WERI-Rb-1 (cell line): Measurements from ENCODE around the gene PRPF8.
"Not testable (repeated sequence)": the region's sequence is repeated elsewhere in the genome, so short reads cannot be mapped to it uniquely, and the experiment has no call there.

Experiments used
- DNase-seq: peaks from one replicate; pipeline ENCODE4 v3.0.0-alpha.2; 2020
- H3K27ac ChIP-seq: fragments of 250-450 bp; sonication (Bioruptor Pico); 2 replicates; pipeline ENCODE4 v1.5.1; 2020; ENCODE audit warnings: mild to moderate bottlenecking, moderate library complexity
- H3K27me3 ChIP-seq: fragments of 250-450 bp; sonication (Bioruptor Pico); 2 replicates; pipeline ENCODE4 v1.5.1; 2021; ENCODE audit warnings: mild to moderate bottlenecking, low read depth, moderate library complexity; ENCODE audit not compliant: insufficient read depth, severe bottlenecking
- H3K36me3 ChIP-seq: fragments of 250-450 bp; sonication (Bioruptor Pico); 2 replicates; pipeline ENCODE4 v1.5.1; 2020; ENCODE audit warnings: mild to moderate bottlenecking, moderate library complexity
- H3K4me3 ChIP-seq: 2 replicates; pipeline ENCODE4 v1.5.1; 2011; ENCODE audit warnings: low read depth, mild to moderate bottlenecking, control low read depth, low read length
- H3K9me3 ChIP-seq: fragments of 250-450 bp; sonication (Bioruptor Pico); 2 replicates; pipeline ENCODE4 v1.5.1; 2021; ENCODE audit warnings: mild to moderate bottlenecking, moderate library complexity; ENCODE audit not compliant: severe bottlenecking
- CTCF ChIP-seq: IDR thresholded peaks from 2 replicates; pipeline ENCODE4 v1.5.1; 2011; ENCODE audit warnings: low read depth, mild to moderate bottlenecking, control low read depth, inconsistent platforms, low read length

The PRPF8 gene

GRCh38 chr17:1710807-1711553 is 26.3 kb upstream of the PRPF8 start:
- Histone ChIP-seq H3K27me3 (no peaks in the 10 kb centered on the region), H3K27ac (no peak overlapping the region), H3K9me3 (no peaks in the 10 kb centered on the region), H3K36me3 (no peaks in the 10 kb centered on the region), H3K4me3 (no peak overlapping the region)
- DNase-seq, result no peak
- TF ChIP-seq CTCF, result no peak

- peak; percentile 66 for DNase-seq
- no peak for TF ChIP-seq CTCF
- peak within 1 kb of the TSS; percentile 68 for H3K4me3 ChIP-seq
- H3K27me3 ChIP-seq, result no peaks in the 10 kb centered on the region
- no peaks in the 10 kb centered on the region for H3K36me3 ChIP-seq
- H3K9me3 ChIP-seq, result no peaks in the 10 kb centered on the region
- no peak within 1 kb of the TSS for H3K27ac ChIP-seq
Observed at GRCh38 chr17:1709971-1710806, 25.5 kb upstream of the PRPF8 start, which contains the start of gene TLCD2. TLCD2 (minus strand) TSS chr17:1710377; CDS start chr17:1710242, 135 bp downstream.

GRCh38 chr17:1709403-1709951 is 24.8 kb upstream of the PRPF8 start:
- Histone ChIP-seq H3K4me3 (peak overlapping the region; percentile 68), H3K27me3 (no peaks in the 10 kb centered on the region), H3K27ac (no peak overlapping the region), H3K36me3 (no peaks in the 10 kb centered on the region), H3K9me3 (no peaks in the 10 kb centered on the region)
- no peak for TF ChIP-seq CTCF
- peak; percentile 69 for DNase-seq

GRCh38 chr17:1708791-1709346 is 24.2 kb upstream of the PRPF8 start:
- not testable (repeated sequence) for H3K9me3 ChIP-seq, H3K27ac ChIP-seq, DNase-seq, H3K27me3 ChIP-seq, H3K36me3 ChIP-seq
- peak overlapping the region; percentile 68; the same call in 1 of the 2 replicates for H3K4me3 ChIP-seq

- TF ChIP-seq CTCF, result no peak
- Histone ChIP-seq H3K4me3 (no peak overlapping the region), H3K9me3 (no peaks in the 10 kb centered on the region), H3K27ac (no peak overlapping the region), H3K36me3 (no peaks in the 10 kb centered on the region), H3K27me3 (no peaks in the 10 kb centered on the region)
- no peak for DNase-seq
Observed at GRCh38 chr17:1707107-1707506, 22.4 kb upstream of the PRPF8 start.

GRCh38 chr17:1705004-1705403 is 20.3 kb upstream of the PRPF8 start:
- H3K27me3 ChIP-seq, result no peaks in the 10 kb centered on the region
- no peak overlapping the region for H3K4me3 ChIP-seq
- no peak for DNase-seq
- no peaks in the 10 kb centered on the region for H3K36me3 ChIP-seq
- no peak overlapping the region for H3K27ac ChIP-seq
- no peaks in the 10 kb centered on the region for H3K9me3 ChIP-seq
- TF ChIP-seq CTCF, result no peak
